HG03039 (cell line): Measurements from ENCODE around the gene SYT5.
"Not testable (repeated sequence)": the region's sequence is repeated elsewhere in the genome, so short reads cannot be mapped to it uniquely, and the experiment has no call there.

Source experiments
- ATAC-seq: cut with Tn5 transposase; IDR thresholded peaks from one replicate; pipeline ENCODE4 v1.9.1; 2021; ENCODE audit warnings: mild to moderate bottlenecking, moderate library complexity; ENCODE audit not compliant: unreplicated experiment

SYT5 gene

DNA sequence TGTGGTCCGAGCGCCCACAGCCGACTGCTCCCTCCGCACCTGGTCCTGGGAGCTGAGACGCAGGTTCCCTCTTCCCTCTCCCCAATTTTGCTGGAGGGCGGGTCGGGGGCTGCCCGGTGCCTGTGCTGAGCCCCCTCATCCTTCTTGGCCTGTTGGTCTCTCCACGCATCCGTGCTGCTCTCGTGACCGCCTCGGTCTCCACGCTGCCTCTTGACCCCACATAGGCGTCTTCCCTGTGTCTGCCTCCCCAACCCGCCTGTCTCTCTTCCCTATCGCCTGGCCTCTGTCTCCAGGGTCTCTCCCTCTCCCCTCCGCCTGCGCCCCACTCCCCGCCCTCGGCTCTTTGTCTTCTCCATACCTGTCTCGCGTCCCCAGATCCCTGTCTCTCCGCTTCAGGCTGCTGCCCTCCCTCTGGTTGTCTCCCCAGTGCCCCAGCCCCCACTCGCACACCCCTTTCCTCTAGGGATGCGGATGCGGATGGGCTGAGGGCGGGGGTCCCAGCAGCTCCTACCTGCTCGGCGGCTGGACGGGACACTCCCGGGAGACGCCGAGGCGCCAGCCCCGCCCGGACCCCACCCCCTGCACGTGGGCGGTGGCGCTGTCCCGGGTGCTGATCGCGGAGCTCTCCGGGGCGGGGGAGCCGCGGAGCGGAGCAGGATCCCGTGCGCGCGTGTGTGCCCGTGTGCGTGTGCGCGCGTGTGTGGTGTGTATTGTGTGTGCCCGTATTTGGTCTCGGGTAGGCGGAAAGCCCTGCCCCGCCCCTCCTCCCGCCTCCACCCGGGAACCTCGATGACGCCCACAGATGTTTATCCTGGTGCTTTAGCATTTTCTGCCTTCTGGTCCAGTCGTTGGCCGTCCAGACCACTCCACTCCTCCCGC, at the start of gene SYT5:
Gene SYT5 (minus strand): TSS at position 684 of the 879 bp plus-strand sequence. CDS start 1,248 bp downstream, outside the sequence.
- ATAC-seq: no peak

DNA sequence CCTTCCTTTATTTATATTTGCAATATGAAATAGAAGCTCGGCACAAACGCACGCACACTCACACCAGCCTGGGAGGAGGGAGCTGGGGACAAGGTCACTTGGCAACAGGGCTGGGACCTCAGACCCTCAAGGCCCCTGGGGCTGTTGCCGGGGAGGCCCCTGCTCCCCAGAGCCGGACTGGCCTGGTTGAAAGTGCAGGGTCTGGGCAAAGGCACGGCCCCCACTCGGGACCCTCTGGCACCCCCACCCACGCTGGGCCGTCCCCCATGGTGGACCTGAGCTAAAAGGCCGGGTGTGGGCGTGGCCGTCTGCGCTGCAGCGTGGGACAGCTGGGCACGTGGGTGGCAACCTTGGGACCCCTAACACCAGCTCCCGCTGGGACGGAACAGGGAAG, 49.7 kb upstream of the SYT5 start:
- no peak for ATAC-seq

DNA sequence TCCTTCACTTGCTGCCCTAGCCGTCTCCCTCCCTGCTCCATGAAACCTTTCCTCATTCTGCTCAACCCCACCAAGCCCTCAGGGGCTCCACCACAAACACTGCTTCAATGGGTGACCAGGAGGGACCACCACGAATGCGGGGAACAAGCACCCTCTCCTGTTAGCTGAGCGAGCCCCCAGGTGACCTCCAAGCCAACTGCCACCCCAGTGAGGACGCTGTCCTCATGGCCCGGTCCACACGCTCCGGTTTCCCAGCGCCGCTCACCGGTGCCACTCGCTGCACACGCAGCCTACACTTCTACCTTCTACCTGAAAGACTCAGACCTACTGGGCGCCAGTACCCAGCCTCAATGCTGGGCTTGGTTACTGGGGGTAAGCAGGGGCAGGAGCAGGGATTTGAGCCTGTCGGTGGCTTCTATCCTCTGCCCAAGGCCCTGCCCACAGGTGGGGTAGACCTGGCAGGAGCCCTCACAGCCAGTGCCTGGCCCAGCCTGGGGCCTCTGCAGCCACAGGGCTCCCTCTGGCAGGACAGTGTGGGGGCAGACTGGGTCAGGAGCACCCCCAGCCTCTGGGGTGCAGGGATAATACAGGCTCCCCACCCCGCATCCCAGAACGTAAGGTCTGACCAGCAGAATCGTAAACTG, 49.2 kb upstream of the SYT5 start:
- no peak for ATAC-seq

DNA sequence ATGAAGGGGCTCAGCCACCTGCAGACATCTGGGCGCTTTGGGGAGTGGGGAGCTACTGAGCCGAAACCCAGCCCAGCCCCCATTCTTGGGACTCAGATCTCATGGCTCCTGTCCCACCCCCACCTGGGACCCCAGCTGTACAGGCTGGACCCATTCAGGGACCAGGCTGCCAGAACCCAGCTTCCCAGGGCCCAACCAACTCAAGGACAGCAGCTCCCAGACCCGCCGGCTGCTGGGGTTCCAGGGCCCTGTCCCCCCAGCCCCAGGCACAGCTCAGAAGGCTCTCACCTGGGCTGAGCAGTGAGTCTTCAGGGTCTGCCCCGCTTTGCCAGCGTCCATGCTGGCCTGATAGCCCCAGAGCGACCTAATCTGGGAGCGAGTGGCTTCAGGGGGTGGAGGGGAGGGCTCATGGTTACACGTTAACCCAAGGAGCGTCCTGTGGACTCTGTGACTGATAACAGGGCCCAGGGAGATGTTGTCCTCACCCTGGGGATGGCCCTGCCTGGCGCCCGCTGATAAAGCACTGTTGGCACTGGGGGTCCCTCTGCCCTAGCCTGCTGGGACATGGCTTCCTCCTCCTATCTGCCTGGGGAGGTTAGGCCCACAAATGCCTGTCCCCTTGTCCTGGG, 48.4 kb upstream of the SYT5 start, which contains the start of gene TMEM86B:
Gene TMEM86B (minus strand): TSS at position 361 of the 629 bp plus-strand sequence. CDS start 22 bp downstream, at position 339.
- ATAC-seq: no peak

DNA sequence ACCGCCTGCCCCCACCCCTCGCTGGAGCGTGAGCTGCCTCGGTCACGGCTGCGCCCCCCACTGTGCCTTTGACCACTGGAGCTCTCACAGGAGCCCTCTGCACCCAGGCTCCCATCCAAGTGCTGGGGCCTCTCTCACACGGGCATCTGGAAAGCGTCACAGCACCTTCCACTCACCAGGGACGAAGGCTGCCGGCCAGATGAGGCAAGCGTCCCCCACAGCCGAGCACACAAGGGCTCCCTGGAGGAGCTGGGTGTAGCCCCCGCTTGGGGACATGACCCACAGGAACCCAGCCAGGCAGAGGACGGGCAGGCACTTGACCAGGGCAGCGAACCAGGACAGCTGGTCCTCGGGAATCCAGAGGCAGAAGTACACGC, 47.9 kb upstream of the SYT5 start:
- no peak for ATAC-seq

DNA sequence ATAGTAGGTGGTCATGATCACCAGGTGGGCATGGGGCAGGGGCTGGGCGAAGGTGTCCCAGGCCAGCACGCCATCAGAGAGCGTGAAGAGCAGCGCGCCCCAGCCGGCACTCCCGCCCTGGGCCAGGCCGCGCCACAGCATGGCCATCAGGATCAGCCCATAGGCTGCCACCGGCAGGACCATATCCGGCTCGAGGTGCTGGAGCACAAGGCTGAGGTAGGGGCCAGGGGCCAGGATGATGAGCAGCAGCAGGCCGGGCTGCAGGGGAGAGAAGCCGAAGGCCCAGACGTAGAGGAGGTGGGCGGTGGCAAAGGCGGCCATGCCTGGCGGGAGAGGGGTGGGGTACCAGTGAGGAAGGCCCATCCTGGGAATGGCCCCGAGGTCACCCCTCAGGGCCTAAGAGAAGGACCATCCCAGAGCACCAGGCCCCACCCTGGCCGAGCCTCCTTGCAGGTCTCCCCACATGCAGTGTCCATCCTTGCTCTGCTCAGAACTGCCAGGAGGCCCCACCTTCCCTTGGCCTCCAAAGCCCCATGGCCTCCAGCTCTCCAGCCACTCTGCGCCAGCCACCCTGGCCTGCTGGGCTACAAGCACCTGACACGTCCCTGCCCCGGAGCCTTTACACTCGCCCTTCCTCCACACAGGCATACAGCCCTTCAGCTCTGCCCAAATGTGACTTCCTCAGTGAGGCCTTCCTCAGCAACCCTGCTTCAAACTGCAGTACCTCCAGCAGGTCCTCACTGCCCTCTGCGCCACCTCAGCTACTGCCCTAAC, 47.3 kb upstream of the SYT5 start:
- no peak for ATAC-seq

DNA sequence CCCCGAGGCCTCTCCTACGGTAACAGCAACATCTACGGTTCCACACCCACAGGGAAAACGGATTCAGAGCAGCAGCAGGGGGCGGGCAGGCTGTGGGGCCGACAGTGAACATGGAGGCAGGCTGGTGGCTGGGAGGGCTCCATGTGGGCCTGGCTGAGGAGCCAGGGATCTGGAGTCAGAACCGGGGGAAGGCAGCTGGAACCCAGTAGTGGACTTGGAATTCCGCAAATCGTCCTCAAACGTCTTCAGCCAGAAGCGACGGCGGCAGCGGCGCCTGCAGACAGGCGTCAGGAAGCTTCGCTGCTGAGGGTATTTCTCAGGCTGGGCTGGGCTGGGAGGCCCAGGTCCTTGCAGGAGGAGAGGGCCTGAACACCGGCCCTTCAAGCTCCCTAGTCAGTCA, 46.7 kb upstream of the SYT5 start:
- no peak for ATAC-seq

DNA sequence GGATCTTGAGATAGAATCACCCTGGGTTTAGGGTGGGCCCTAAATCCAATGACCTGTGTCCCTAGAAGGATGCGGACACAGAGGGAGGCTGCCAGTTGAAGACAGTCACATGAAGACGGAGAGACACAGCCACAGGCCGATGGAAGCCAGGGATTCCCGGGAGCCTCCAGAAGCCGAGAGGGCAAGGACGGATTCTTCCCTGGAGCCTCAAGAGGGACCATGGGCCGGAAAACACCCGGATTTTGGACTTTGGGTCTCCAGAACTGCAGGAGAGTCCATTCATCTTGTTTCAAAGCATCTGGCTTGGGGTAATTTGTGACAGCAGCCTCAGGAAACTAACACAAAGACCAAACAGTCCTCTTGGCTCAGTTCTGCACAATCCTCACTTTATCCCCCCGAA, 46.2 kb upstream of the SYT5 start:
- no peak for ATAC-seq

DNA sequence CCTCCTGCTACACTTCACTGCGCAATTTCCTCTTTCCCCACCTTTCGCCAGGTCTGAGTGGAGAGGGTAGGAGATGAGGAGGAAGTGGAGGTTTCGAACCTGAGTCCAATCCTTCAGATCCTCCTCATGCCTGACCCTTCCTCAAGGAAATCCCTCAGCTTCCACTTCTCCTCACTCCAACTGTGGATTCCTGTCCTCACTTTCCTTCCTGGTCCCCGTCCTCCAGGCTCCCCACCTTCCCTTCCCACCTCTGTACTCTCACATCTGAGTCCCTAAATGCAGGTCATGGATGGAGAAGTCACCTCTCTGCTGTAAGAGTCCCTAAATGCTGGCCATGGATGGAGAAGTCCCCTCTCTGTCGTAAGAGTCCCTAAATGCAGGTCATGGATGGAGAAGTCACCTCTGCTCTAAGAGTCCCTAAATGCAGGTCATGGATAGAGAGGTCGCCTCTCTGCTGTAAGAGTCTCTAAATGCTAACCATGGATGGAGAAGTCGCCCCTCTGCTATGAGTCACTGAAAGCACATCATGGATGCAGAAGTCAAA, 45.4 kb upstream of the SYT5 start:
- ATAC-seq: no peak

DNA sequence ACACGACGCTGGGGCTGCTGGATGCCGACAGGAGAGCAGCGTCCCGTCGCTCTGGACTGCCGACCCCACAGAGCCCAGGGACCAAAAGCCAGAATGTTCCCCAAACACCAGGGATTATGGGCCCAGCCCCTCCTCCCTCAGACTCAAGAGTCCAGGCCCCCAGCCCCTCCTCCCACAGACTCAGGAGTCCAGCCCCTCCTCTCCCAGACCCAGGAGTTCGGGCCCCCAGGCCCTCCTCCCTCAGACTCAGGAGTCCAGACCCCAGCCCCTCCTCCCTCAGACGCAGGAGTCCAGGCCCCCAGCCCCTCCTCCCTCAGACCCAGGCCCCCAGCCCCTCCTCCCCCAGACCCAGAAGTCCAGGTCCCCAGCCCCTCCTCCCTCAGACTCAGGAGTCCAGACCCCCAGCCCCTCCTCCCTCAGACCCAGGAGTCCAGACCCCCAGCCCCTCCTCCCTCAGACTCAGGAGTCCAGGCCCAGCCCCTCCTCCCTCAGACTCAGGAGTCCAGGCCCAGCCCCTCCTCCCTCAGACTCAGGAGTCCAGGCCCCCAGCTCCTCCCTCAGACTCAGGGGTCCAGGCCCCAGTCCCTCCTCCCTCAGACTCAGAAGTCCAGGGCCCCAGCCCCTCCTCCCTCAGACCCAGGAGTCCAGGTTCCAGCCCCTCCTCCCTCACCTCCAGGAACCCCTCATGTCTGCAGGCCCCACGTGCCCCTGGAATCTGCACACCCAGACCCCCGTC, 44.8 kb upstream of the SYT5 start:
- not testable (repeated sequence) for ATAC-seq

DNA sequence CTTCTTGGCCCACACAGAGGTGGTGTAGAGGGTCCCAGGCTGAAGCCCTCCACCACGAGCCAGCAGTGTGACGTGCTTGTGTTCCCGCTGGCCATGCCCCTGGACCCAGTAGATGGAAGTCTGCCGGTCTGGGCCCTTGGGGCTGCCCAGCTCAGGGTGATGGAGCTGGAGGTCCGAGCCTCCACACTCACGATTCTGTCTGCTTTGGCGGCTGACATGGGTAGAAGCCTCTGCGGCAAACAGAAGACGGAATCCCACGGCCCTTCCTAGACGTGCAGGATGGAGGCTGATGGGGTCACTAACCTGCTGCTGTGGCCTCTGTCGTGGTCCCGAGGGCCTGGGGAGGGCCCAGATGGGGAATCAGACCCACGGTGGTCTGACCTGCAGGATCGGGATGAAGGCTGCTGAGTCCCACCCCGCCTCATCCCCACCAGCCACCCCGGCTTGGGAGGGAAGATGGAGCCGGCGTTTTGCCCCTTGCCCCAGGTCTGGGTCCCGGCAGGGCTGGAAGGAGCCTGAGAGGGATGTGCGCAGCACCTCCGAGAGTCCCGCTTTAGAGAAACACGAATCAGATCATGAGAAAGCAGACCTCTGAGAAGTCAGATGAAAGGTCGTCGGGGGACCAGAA, 44.1 kb upstream of the SYT5 start:
- no peak for ATAC-seq

DNA sequence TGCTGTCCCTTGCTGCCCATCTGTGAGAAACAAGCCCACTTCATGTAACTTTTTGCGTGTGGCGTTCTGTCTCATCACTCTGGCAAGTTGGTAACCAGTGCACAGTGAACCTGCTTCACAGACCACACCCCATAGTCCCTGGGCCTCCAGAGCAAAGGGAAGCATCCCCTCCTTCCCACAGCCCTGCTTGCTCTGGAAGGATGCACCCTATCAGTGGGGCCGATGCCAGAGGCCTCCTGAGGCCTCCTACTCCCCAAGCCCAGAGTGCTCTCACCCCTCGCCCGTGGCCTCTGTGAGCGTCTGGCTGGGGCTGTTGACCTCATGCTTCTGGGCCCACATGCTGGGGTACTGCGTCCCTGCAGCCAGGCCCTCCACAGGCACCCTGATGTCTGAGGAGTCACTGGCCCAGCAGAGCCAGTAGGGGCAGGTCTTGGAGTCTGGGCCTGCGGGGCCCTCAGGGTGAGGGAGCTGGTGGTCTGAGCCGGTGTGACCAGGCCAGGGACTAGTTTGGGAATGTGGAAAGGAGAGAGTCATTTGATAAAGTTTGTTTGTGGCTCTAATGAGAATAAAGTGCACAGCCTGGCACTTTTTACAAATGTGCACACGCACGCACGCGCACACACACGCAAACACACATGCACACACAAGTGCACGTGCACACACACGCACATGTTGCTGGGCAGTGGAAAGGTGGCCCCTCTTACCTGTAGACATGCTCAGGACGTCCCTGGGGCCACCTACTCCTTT, 43.4 kb upstream of the SYT5 start:
- no peak for ATAC-seq

DNA sequence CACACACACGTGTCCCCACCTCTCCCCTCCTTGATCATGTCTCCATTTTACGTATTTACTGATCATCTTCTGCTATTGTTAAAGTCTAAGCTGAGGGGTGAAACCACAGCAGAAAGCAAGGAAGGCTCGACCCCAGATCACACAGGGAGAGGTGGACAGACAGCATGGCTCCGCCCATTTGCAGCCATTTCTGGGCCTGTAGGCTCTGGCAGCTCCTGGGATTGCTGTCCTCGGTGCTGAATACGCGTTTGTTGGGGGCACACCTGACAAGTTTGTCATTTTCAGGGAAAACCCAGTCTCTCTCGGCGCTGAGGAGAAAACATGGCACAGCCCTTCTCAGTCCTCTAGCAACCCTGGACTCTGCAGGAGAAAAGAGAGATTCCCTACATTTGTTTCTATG, 40.4 kb upstream of the SYT5 start:
- no peak for ATAC-seq

DNA sequence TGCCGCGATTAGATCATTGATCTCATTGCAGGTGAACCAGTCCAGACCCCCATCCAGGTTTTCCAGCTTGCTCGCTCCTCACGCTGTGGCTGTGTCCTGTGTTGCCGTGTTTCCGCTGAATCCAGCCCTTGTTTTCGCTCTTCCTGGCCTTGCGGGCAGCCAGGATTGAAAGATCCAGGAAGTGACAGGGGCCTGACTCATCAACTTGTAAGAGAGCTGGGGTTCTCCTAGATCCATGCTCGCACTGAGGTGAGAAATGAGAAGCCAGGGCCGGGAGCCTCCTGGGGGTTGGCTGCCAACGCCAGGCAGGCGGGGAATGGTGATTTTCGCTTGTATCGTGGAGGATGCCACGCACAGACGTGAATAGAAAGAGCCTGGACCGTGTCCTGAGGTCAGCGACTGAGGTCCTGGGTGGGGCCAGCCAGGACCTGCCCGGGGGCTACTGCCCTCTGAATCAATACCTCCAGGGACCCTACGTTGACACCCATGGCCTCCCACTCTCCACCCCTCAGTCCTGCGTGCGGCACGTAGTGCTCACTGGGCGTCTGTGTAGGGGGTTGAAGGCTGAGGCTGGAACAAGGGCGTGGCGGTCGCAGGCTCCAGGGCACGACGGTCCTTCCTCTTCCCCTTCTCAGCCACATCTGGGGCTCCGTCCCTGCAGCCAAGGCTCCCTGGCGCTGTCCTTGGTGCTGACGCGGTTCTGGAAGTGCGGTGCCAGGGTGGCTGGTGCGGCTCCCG, 36.5 kb upstream of the SYT5 start:
- ATAC-seq: no peak

DNA sequence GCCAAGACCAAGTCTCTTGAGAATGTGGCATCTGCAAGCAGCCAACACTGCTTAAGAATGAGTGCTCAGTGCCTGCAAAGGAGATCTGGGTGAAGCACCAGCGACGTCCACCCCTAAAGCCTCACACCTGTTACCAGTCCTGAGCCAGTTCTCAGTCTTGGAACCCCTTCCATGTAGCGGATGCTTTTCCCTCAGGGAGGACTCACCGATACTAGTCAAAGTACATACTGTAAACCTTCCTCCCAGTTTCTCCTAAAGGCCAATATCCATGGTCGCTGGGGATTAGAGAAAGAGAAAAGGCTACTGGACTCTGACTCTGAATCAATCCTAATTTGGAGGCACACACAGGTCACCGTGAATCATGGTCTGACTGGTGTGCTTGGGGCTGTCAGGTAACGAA, 33.5 kb upstream of the SYT5 start:
- no peak for ATAC-seq

DNA sequence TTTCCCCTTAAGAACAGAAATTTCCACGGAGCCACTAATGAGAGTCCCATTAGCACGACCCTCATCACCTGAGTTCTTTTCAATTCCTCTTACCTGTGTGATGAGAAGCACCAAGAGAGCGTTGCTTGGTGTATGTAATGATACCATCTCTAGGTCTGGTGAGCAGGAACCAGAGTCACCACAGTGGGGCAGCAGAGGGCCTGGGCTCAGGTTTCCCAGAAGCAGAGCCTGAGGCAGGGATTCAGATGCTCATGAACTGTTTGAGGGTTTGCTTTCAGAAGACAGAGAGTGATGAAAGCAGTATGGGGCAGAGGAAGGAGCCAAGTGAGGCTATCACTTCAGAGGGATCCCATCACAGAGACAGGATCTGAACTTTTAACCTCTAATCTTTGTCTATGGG, 32.4 kb upstream of the SYT5 start:
- ATAC-seq: no peak

DNA sequence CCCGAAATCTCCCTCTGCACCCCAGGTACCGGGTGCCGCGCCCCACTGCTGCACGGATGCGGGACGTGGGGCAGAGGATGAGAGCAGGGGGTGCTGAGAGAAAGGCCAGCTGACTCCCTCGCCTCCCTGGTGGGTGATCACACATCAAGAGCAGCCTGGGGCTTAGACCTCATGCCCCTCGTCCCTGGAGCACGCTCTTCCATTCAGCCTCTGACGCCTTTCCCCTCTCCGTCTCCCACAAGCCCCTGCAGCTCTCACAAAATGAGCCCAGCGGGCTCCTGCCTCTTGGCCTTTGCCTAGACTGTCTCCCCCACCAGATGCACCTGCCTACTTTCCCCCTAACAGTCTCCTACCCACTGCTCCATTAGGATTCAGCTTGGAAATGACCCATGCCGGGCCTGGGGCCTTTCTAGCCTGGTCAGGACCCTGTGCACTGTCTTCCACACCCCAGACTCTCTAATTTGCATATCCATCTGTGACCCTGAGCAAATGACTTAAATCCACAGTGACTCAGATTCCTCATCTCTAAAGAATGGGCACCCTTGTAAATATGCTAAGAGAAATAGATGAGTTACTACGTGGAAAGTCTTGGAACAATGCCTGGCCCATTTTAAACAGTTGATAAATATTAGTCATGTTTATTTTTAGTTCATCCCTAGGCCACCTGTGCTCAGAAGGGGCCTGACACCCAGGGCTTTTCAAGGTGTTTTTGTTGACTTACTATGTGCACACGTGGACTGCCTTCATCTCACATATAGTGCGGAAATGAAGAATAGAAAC, 29.8 kb upstream of the SYT5 start:
- no peak for ATAC-seq
